Measurements from ENCODE around the gene TRAPPC12. TPM values are rescaled to one million over a fixed set of nuclear protein-coding genes. Genes with fewer than 3 reads are reported as not detected.

TRAPPC12 gene
- total RNA-seq, 1 experiment from 2014 or later: 86.0 TPM

DNA sequence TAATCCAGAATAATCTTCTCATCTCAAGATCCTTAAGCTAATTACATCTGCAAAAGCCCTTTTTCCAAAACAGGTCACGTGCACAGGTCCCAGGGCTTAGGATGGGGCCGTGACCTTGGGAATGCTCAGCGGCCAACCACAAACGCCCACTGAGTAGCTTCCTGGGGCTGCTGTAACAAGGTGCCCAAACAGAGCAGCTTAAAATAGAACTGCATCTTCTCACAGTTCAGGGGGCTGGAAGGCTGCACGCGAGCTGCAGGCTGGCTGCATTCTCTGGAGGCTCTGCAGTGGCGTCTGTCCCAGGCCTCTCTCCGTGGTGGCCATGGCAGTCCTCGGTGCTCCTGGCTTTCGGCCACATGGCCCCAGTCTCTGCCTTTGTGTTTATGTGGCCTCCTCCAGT lies 107.9 kb downstream of the TRAPPC12 start:
- H3K18ac ChIP-seq (ENCODE audit: insufficient read length, low read depth, low read length): no peak overlapping the region
- no CpG with 5 or more reads among the region's 10 CpGs for WGBS (ENCODE audit: extremely low coverage, insufficient read length, low lambda C conversion rate)
- TF ChIP-seq CTCF (conservative IDR thresholded peaks at IDR 0.05): no peak

More for the DNA sequence above, 107.9 kb downstream of the TRAPPC12 start:
- Histone ChIP-seq H2AK5ac (ENCODE audit: insufficient read length, low read length) (no peak overlapping the region), H3K4me2 (ENCODE audit: insufficient read depth, insufficient read length, low read length) (no peak overlapping the region), H2BK120ac (ENCODE audit: low read depth, low read length, poor library complexity, severe bottlenecking) (no peak overlapping the region), H3T11ph (ENCODE audit: low read length) (no peak overlapping the region), H4K20me1 (ENCODE audit: control insufficient read depth, insufficient read depth, insufficient read length) (no peaks in the 10 kb centered on the region), H3K79me2 (ENCODE audit: insufficient read depth, low read length) (no peaks in the 10 kb centered on the region), H3K23me2 (ENCODE audit: insufficient read length, low read depth, low read length, poor library complexity, severe bottlenecking) (no peaks in the 10 kb centered on the region), H2BK20ac (ENCODE audit: low read depth, low read length, poor library complexity, severe bottlenecking) (no peak overlapping the region), H4K91ac (ENCODE audit: insufficient read length, low read depth, low read length) (no peak overlapping the region), H3K27ac (ENCODE audit: insufficient read length, low read depth, low read length) (no peak overlapping the region), H3K9me3 (ENCODE audit: control insufficient read depth, low read depth, low read length) (no peaks in the 10 kb centered on the region), H4K5ac (ENCODE audit: insufficient read length, low read depth, low read length) (no peak overlapping the region), H3K23ac (ENCODE audit: insufficient read length, low read depth, low read length) (no peak overlapping the region), H2BK12ac (ENCODE audit: insufficient read length, low read depth, low read length) (no peak overlapping the region), H2AFZ (ENCODE audit: low read length) (no peak overlapping the region), H3K27me3 (ENCODE audit: insufficient read depth, low read length) (no peaks in the 10 kb centered on the region), H2BK5ac (ENCODE audit: insufficient read length, low read length) (no peak overlapping the region), H3K79me1 (ENCODE audit: insufficient read depth, low read depth, low read length, poor library complexity, severe bottlenecking) (no peaks in the 10 kb centered on the region), H3K4me1 (ENCODE audit: insufficient read depth, low read length) (no peaks in the 10 kb centered on the region), H3K9ac (ENCODE audit: extremely low read depth, insufficient read length, low read length) (no peak overlapping the region), H3K14ac (ENCODE audit: insufficient read depth, low read length) (no peak overlapping the region), H3K4ac (ENCODE audit: low read depth, low read length) (no peak overlapping the region), H3K56ac (ENCODE audit: insufficient read length, low read depth, low read length) (no peak overlapping the region), H2BK15ac (ENCODE audit: low read depth, low read length) (no peak overlapping the region), H4K8ac (replicated peaks; ENCODE audit: insufficient read length, low read depth, low read length) (no peak overlapping the region)
- H3K9me3 Mint-ChIP-seq: peaks cover 3 to 8% of the 10 kb centered on the region in 2 experiments; a peak in 3 of 5 replicates
- H3K4me1 Mint-ChIP-seq: peaks cover 4 to 13% of the 10 kb centered on the region in 2 experiments
- peaks cover 15 to 28% (median 19%) of the 10 kb centered on the region in 3 experiments for H3K36me3 Mint-ChIP-seq (ENCODE audit: insufficient read depth in 1 of 3, low read depth in 3 of 3)
- H3K4me3 Mint-ChIP-seq: no peak overlapping the region
- H3K27ac Mint-ChIP-seq: no peak overlapping the region
- peak; percentile 24 for DNase-seq
- H3K27me3 Mint-ChIP-seq (ENCODE audit: low read depth): peaks cover 1% of the 10 kb centered on the region; the same call in 1 of the 2 replicates

Data from H9 (cell line).